ENCODE results near the gene UBE3A.

UBE3A gene

GRCh38 chr15:25325187-25325586 lies 113.6 kb downstream of the UBE3A start:
- Histone ChIP-seq H3K9ac (ENCODE audit: low read depth, low read length, poor library complexity) (no peak overlapping the region), H3K4me3 (ENCODE audit: low read length in 2 of 2) (no peak overlapping the region), H2BK12ac (ENCODE audit: low read length) (no peak overlapping the region), H4K91ac (ENCODE audit: low read depth, low read length, poor library complexity) (no peak overlapping the region), H3K4ac (ENCODE audit: low read length) (no peak overlapping the region), H3K36me3 (replicated peaks in 1 of 2; ENCODE audit: control insufficient read depth in 2 of 2, insufficient read depth in 2 of 2, low read length in 2 of 2) (peaks cover 1 to 4% of the 10 kb centered on the region in 2 donors), H2AFZ (ENCODE audit: low read length) (no peak overlapping the region), H3K23ac (ENCODE audit: low read depth, low read length, poor library complexity) (no peak overlapping the region), H2AK5ac (ENCODE audit: low read depth, low read length) (no peak overlapping the region), H2BK15ac (ENCODE audit: low read length) (no peak overlapping the region), H3K79me1 (ENCODE audit: low read depth, low read length) (no peaks in the 10 kb centered on the region), H3K4me2 (ENCODE audit: insufficient read depth, low read length, poor library complexity, severe bottlenecking) (no peak overlapping the region), H3K18ac (ENCODE audit: low read length) (no peak overlapping the region), H3K27me3 (ENCODE audit: control insufficient read depth in 3 of 3, insufficient read depth in 3 of 3, low read depth in 1 of 3, low read length in 3 of 3) (no peaks in the 10 kb centered on the region), H3K14ac (ENCODE audit: low read length) (no peak overlapping the region), H2BK120ac (ENCODE audit: low read depth, low read length) (no peak overlapping the region), H3K9me3 (replicated peaks in 1 of 2; ENCODE audit: control insufficient read depth in 2 of 2, insufficient read depth in 1 of 2, low read depth in 1 of 2, low read length in 2 of 2) (peaks cover 0 to 7% of the 10 kb centered on the region in 2 donors), H3K27ac (replicated peaks; ENCODE audit: low read length) (no peak overlapping the region), H4K8ac (ENCODE audit: low read depth, low read length) (no peak overlapping the region), H3K4me1 (ENCODE audit: control insufficient read depth in 2 of 2, insufficient read depth in 1 of 2, low read depth in 1 of 2, low read length in 2 of 2) (peaks cover 4 to 12% of the 10 kb centered on the region in 2 donors), H2BK5ac (ENCODE audit: low read length) (no peak overlapping the region)
- no peak for DNase-seq (ENCODE audit: low spot score)
- no CpG with 5 or more reads among the region's 1 CpG for WGBS, 2 donors (ENCODE audit: extremely low coverage in 2 of 2, insufficient read length in 2 of 2, insufficient replicate concordance in 1 of 2)

GRCh38 chr15:25323420-25323819 lies 115.4 kb downstream of the UBE3A start:
- H3K18ac ChIP-seq (ENCODE audit: low read length): no peak overlapping the region
- H2BK120ac ChIP-seq (ENCODE audit: low read depth, low read length): no peak overlapping the region
- no peak overlapping the region for H3K23ac ChIP-seq (ENCODE audit: low read depth, low read length, poor library complexity)

GRCh38 chr15:25287823-25288222 lies 151.0 kb downstream of the UBE3A start:
- no peak overlapping the region for H2AFZ ChIP-seq (ENCODE audit: low read length)
- H3K9me3 ChIP-seq (replicated peaks in 1 of 2; ENCODE audit: control insufficient read depth in 2 of 2, insufficient read depth in 1 of 2, low read depth in 1 of 2, low read length in 2 of 2): no peaks in the 10 kb centered on the region
- H3K4ac ChIP-seq (ENCODE audit: low read length): no peak overlapping the region
- no peak overlapping the region for H4K91ac ChIP-seq (ENCODE audit: low read depth, low read length, poor library complexity)
- no peak for DNase-seq (ENCODE audit: low spot score)
- no peak overlapping the region for H3K23ac ChIP-seq (ENCODE audit: low read depth, low read length, poor library complexity)
- H2BK5ac ChIP-seq (ENCODE audit: low read length): no peak overlapping the region
- H2AK5ac ChIP-seq (ENCODE audit: low read depth, low read length): no peak overlapping the region
- H4K8ac ChIP-seq (ENCODE audit: low read depth, low read length): no peak overlapping the region
- H3K9ac ChIP-seq (ENCODE audit: low read depth, low read length, poor library complexity): no peak overlapping the region
- H3K4me1 ChIP-seq (ENCODE audit: control insufficient read depth in 2 of 2, insufficient read depth in 1 of 2, low read depth in 1 of 2, low read length in 2 of 2): no peaks in the 10 kb centered on the region
- H3K27ac ChIP-seq (replicated peaks; ENCODE audit: low read length): no peak overlapping the region
- H2BK120ac ChIP-seq (ENCODE audit: low read depth, low read length): no peak overlapping the region
- H3K4me3 ChIP-seq (ENCODE audit: low read length in 2 of 2): no peak overlapping the region
- H3K79me1 ChIP-seq (ENCODE audit: low read depth, low read length): no peaks in the 10 kb centered on the region
- no peak overlapping the region for H2BK15ac ChIP-seq (ENCODE audit: low read length)
- H2BK12ac ChIP-seq (ENCODE audit: low read length): no peak overlapping the region
- no peak overlapping the region for H3K18ac ChIP-seq (ENCODE audit: low read length)
- no peak overlapping the region for H3K4me2 ChIP-seq (ENCODE audit: insufficient read depth, low read length, poor library complexity, severe bottlenecking)
- no peaks in the 10 kb centered on the region for H3K27me3 ChIP-seq (ENCODE audit: control insufficient read depth in 3 of 3, insufficient read depth in 3 of 3, low read depth in 1 of 3, low read length in 3 of 3)
- H3K36me3 ChIP-seq (replicated peaks in 1 of 2; ENCODE audit: control insufficient read depth in 2 of 2, insufficient read depth in 2 of 2, low read length in 2 of 2): no peaks in the 10 kb centered on the region
- WGBS, 2 donors (ENCODE audit: extremely low coverage in 2 of 2, insufficient read length in 2 of 2, insufficient replicate concordance in 1 of 2): no CpG with 5 or more reads among the region's 3 CpGs
- H3K14ac ChIP-seq (ENCODE audit: low read length): no peak overlapping the region

More at GRCh38 chr15:25323420-25323819, 115.4 kb downstream of the UBE3A start:
- H2AFZ ChIP-seq (ENCODE audit: low read length): no peak overlapping the region
- H3K36me3 ChIP-seq (replicated peaks in 1 of 2; ENCODE audit: control insufficient read depth in 2 of 2, insufficient read depth in 2 of 2, low read length in 2 of 2): peaks cover 1 to 4% of the 10 kb centered on the region in 2 donors
- H3K14ac ChIP-seq (ENCODE audit: low read length): no peak overlapping the region
- no peak overlapping the region for H4K8ac ChIP-seq (ENCODE audit: low read depth, low read length)
- no peak overlapping the region for H3K27ac ChIP-seq (replicated peaks; ENCODE audit: low read length)
- no peak overlapping the region for H3K4ac ChIP-seq (ENCODE audit: low read length)
- H3K9ac ChIP-seq (ENCODE audit: low read depth, low read length, poor library complexity): no peak overlapping the region
- no peaks in the 10 kb centered on the region for H3K79me1 ChIP-seq (ENCODE audit: low read depth, low read length)
- no peak overlapping the region for H2BK5ac ChIP-seq (ENCODE audit: low read length)
- H3K9me3 ChIP-seq (replicated peaks in 1 of 2; ENCODE audit: control insufficient read depth in 2 of 2, insufficient read depth in 1 of 2, low read depth in 1 of 2, low read length in 2 of 2): peaks cover 0 to 9% of the 10 kb centered on the region in 2 donors
- H2BK12ac ChIP-seq (ENCODE audit: low read length): no peak overlapping the region
- peaks cover 0 to 2% of the 10 kb centered on the region in 2 donors for H3K4me1 ChIP-seq (ENCODE audit: control insufficient read depth in 2 of 2, insufficient read depth in 1 of 2, low read depth in 1 of 2, low read length in 2 of 2)
- no CpG with 5 or more reads among the region's 1 CpG for WGBS, 2 donors (ENCODE audit: extremely low coverage in 2 of 2, insufficient read length in 2 of 2, insufficient replicate concordance in 1 of 2)
- no peak for DNase-seq (ENCODE audit: low spot score)
- no peak overlapping the region for H3K4me2 ChIP-seq (ENCODE audit: insufficient read depth, low read length, poor library complexity, severe bottlenecking)
- no peak overlapping the region for H2AK5ac ChIP-seq (ENCODE audit: low read depth, low read length)
- no peak overlapping the region for H3K4me3 ChIP-seq (ENCODE audit: low read length in 2 of 2)
- no peak overlapping the region for H4K91ac ChIP-seq (ENCODE audit: low read depth, low read length, poor library complexity)
- no peaks in the 10 kb centered on the region for H3K27me3 ChIP-seq (ENCODE audit: control insufficient read depth in 3 of 3, insufficient read depth in 3 of 3, low read depth in 1 of 3, low read length in 3 of 3)
- H2BK15ac ChIP-seq (ENCODE audit: low read length): no peak overlapping the region

Measured in neuronal stem cell (in vitro differentiated cells).